Measurements from ENCODE around the gene WDTC1.

DNA sequence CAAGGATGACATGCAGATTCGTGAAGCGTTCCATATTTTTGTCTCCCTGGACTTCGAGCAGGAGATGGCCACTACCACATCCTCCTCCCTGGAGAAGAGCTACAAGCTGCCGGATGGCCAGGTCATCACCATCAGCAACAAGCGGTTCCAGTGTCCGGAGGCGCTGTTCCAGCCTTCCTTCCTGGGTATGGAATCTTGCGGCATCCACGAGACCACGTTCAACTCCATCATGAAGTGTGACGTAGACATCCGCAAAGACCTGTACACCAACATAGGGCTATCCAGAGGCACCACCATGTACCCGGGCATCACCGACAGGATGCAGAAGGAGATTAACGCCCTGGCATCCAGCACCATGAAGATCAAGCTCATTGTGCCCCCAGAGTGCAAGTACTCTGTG lies 90.9 kb downstream of the WDTC1 start:
- TF ChIP-seq, protein P1, sequence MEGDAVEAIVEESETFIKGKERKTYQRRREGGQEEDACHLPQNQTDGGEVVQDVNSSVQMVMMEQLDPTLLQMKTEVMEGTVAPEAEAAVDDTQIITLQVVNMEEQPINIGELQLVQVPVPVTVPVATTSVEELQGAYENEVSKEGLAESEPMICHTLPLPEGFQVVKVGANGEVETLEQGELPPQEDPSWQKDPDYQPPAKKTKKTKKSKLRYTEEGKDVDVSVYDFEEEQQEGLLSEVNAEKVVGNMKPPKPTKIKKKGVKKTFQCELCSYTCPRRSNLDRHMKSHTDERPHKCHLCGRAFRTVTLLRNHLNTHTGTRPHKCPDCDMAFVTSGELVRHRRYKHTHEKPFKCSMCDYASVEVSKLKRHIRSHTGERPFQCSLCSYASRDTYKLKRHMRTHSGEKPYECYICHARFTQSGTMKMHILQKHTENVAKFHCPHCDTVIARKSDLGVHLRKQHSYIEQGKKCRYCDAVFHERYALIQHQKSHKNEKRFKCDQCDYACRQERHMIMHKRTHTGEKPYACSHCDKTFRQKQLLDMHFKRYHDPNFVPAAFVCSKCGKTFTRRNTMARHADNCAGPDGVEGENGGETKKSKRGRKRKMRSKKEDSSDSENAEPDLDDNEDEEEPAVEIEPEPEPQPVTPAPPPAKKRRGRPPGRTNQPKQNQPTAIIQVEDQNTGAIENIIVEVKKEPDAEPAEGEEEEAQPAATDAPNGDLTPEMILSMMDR (IDR thresholded peaks at IDR 0.05; ENCODE audit: low read length), result no peak
- TF ChIP-seq EZH2 (optimal IDR thresholded peaks at IDR 0.05; ENCODE audit: low read depth, low read length) (no peak), EZH2phosphoT487 (IDR thresholded peaks at IDR 0.05; ENCODE audit: low read length) (no peak)

Data from MM.1S (cell line).